GM12878 (cell line): Measurements from ENCODE around the gene PIK3R2. TPM values are rescaled to one million over a fixed set of nuclear protein-coding genes. Genes with fewer than 3 reads are reported as not detected.

ENCODE experiments used
- BRCA1 ChIP-seq: IDR thresholded peaks from 2 replicates; pipeline ENCODE4 v1.6.1; 2011; ENCODE audit warnings: low read depth, low read length, improper control_type of control experiment
- CBFB ChIP-seq: IDR thresholded peaks from 2 replicates; pipeline ENCODE4 v1.6.1; 2016; ENCODE audit warnings: antibody characterized with exemption, low read depth
- CBX3 ChIP-seq: fragments of 200-600 bp; sonication (generic); IDR thresholded peaks from 2 replicates; pipeline ENCODE4 v1.6.1; 2016; ENCODE audit warnings: low read depth, borderline replicate concordance
- CBX5 ChIP-seq: sonication (generic); IDR thresholded peaks from 2 replicates; pipeline ENCODE4 v1.6.1; 2016; ENCODE audit warnings: low read depth, moderate library complexity, mild to moderate bottlenecking, inconsistent platforms
- DPF2 ChIP-seq: fragments of 450-650 bp; IDR thresholded peaks from 2 replicates; pipeline ENCODE4 v1.6.1; 2017; ENCODE audit warnings: mild to moderate bottlenecking
- E2F8 ChIP-seq: fragments of 450-650 bp; IDR thresholded peaks from 2 replicates; pipeline ENCODE4 v1.6.1; 2018; ENCODE audit warnings: mild to moderate bottlenecking, low read depth, moderate library complexity; ENCODE audit not compliant: partially characterized antibody
- GATAD2B ChIP-seq: fragments of 450-650 bp; conservative IDR thresholded peaks from 2 replicates; pipeline ENCODE4 v1.6.1; 2017; ENCODE audit warnings: low read depth, mild to moderate bottlenecking, moderate library complexity
- IKZF1 ChIP-seq: fragments of 450-650 bp; conservative IDR thresholded peaks from 2 replicates; pipeline ENCODE4 v1.6.1; 2017; ENCODE audit warnings: antibody characterized with exemption, mild to moderate bottlenecking
- IKZF2 ChIP-seq, 2 experiments: fragments of 450-650 bp; IDR thresholded peaks; 2 replicates each; pipeline ENCODE4 v1.6.1; 2017; ENCODE audit warnings: mild to moderate bottlenecking in 2 of 2, moderate library complexity in 2 of 2
- IRF3 ChIP-seq: fragments of 450-650 bp; IDR thresholded peaks from 2 replicates; pipeline ENCODE4 v1.6.1; 2014; ENCODE audit warnings: mild to moderate bottlenecking
- MYC ChIP-seq: IDR thresholded peaks from 2 replicates; pipeline ENCODE4 v1.6.1; 2011; ENCODE audit warnings: mild to moderate bottlenecking, low read length, moderate library complexity, inconsistent platforms; ENCODE audit not compliant: insufficient read depth, insufficient replicate concordance, insufficient read length, severe bottlenecking
- PKNOX1 ChIP-seq: fragments of 450-650 bp; IDR thresholded peaks from 2 replicates; pipeline ENCODE4 v1.6.1; 2016; ENCODE audit warnings: mild to moderate bottlenecking
- RAD51 ChIP-seq: fragments of 450-650 bp; IDR thresholded peaks from 2 replicates; pipeline ENCODE4 v1.6.1; 2016; ENCODE audit warnings: moderate library complexity, mild to moderate bottlenecking, inconsistent platforms
- SREBF1 ChIP-seq: IDR thresholded peaks from 2 replicates; pipeline ENCODE4 v1.6.1; 2012; ENCODE audit warnings: mild to moderate bottlenecking, low read length
- TAF1 ChIP-seq: IDR thresholded peaks from 2 replicates; pipeline ENCODE4 v1.6.1; 2011; ENCODE audit warnings: mild to moderate bottlenecking, low read depth, low read length, borderline replicate concordance
- TARDBP ChIP-seq: IDR thresholded peaks from 2 replicates; pipeline ENCODE4 v1.6.1; 2016; ENCODE audit warnings: borderline replicate concordance
- TCF7 ChIP-seq: IDR thresholded peaks from 2 replicates; pipeline ENCODE4 v1.6.1; 2014; ENCODE audit warnings: antibody characterized with exemption, borderline replicate concordance
- ZBTB33 ChIP-seq: fragments of 450-650 bp; IDR thresholded peaks from 2 replicates; pipeline ENCODE4 v1.6.1; 2017; ENCODE audit warnings: mild to moderate bottlenecking
- ZBTB40 ChIP-seq: fragments of 450-650 bp; IDR thresholded peaks from 2 replicates; pipeline ENCODE4 v1.6.1; 2016; ENCODE audit warnings: mild to moderate bottlenecking, moderate library complexity, borderline replicate concordance
- ZNF217 ChIP-seq: fragments of 450-650 bp; IDR thresholded peaks from 2 replicates; pipeline ENCODE4 v1.6.1; 2017; ENCODE audit warnings: antibody characterized with exemption, mild to moderate bottlenecking
- polyA plus RNA-seq, 11 experiments: library from polyadenylated mRNA; depleted of rRNA in 4 of 11; unstranded in 6 of 11; stranded (reverse) in 5 of 11; fragments of >200 nt; fragmentation: Nextera tagmentation in 4 of 11; fragmentation: Illumina TruSeq in 1 of 11; extraction: Ambion mirVana in 4 of 11; extraction: Trizol in 1 of 11; gene quantifications; 1 replicate in 1 of 11; 2 replicates in 10 of 11; pipeline versions ENCODE4 v1.2.1 to v1.2.3, GENCODE V29; 2011 to 2016; ENCODE audit warnings: inconsistent platforms in 2 of 11, missing spikeins in 2 of 11, low read depth in 1 of 11
- total RNA-seq, 4 experiments: library from RNA; depleted of rRNA in 3 of 4; stranded (reverse); fragments of >200 nt in 3 of 4; fragmentation: Illumina TruSeq in 1 of 4; extraction: Trizol in 1 of 4; gene quantifications; 2 replicates each; pipeline versions ENCODE4 v1.2.1 to v1.2.3, GENCODE V29; 2013 to 2021

PIK3R2 gene
- total and polyA plus RNA-seq, 10 of the 15 experiments (the other 5 are each of a cell fraction or from before 2014, with no cell fraction given): 0.26 to 22.6 (median 2.5) TPM

GRCh38 chr19:18119013-18119716 is 33.8 kb upstream of the PIK3R2 start (continued):
- TF ChIP-seq GATAD2B: no peak
- TF ChIP-seq ZNF217: no peak
- TF ChIP-seq ZBTB40: no peak
- TF ChIP-seq CBX3: no peak
- TF ChIP-seq RAD51: no peak
- TF ChIP-seq MYC: no peak
- no peak for TF ChIP-seq SREBF1
- peak; percentile 28; the same call in 1 of the 2 replicates for TF ChIP-seq DPF2
- no peak for TF ChIP-seq ZBTB33
- peak; percentile 63 to 74; a peak in 3 of 4 replicates for TF ChIP-seq IKZF2 (IDR thresholded peaks at IDR 0.05)
- no peak for TF ChIP-seq BRCA1
- TF ChIP-seq CBFB: no peak
- no peak for TF ChIP-seq TARDBP
- TF ChIP-seq CBX5: no peak
- no peak for TF ChIP-seq E2F8
- TF ChIP-seq TCF7: no peak
- peak; percentile 71 for TF ChIP-seq IKZF1
- no peak for TF ChIP-seq TAF1
- TF ChIP-seq PKNOX1: 0 out of 2 replicates have a peak, but pooled peaks have one; percentile 24
- TF ChIP-seq IRF3: no peak
